ENCODE measurements around the gene C19orf25.

DNA sequence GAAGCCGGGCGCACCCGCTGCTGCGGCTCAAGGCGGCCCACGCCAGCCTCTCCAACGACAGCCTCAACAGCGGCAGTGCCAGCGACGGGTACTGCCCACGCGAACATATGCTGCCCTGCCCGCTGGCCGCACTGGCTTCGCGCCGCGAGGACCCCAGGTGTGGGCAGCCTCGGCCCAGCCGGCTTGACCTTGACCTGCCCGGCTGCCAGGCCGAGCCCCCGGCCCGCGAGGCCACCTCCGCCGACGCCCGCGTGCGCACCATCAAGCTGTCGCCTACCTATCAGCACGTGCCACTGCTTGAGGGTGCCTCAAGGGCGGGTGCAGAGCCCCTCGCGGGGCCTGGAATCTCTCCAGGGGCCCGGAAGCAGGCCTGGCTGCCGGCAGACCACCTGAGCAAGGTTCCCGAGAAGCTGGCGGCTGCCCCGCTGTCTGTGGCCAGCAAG, 13.0 kb downstream of the C19orf25 start:
- TF ChIP-seq CTCF (IDR thresholded peaks at IDR 0.05) (no peak), POLR2AphosphoS5 (IDR thresholded peaks at IDR 0.05) (no peak), POLR2A (IDR thresholded peaks at IDR 0.05) (no peak)

All from prostate gland (tissue), 2 donors.